Measurements from ENCODE around the gene IL13.
"Not testable (repeated sequence)": the region's sequence is repeated elsewhere in the genome, so short reads cannot be mapped to it uniquely, and the experiment has no call there.

IL13 gene

GRCh38 chr5:132691755-132692631 lies 34.0 kb downstream of the IL13 start:
- not testable (repeated sequence) for DNase-seq

GRCh38 chr5:132692632-132692967 lies 34.6 kb downstream of the IL13 start:
- DNase-seq: no peak

- no peak for DNase-seq
These were observed 38.0 kb downstream of the IL13 start for GRCh38 chr5:132695956-132696355.

DNA sequence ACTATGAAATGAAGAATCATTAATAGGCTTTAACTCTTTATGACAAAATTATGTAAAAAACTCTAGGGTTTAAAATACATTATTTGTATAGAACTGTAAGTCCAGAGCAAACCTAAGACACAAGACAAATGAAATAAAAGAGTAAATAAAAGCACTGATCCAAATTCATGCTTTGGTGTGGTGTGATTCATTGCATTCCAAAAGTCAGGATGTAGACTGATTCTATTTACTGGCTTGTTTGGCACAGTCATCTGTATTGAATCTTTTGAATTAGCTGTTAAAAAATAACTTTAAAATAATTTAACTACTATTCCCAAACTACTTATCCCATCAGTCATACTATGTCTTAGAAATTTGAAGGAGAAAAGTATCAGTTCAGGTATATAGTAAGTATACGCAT lies 46.9 kb downstream of the IL13 start:
- no peak for DNase-seq

GRCh38 chr5:132708645-132709044 lies 50.7 kb downstream of the IL13 start:
- DNase-seq: no peak
